ENCODE results near the gene RYR1.

DNA sequence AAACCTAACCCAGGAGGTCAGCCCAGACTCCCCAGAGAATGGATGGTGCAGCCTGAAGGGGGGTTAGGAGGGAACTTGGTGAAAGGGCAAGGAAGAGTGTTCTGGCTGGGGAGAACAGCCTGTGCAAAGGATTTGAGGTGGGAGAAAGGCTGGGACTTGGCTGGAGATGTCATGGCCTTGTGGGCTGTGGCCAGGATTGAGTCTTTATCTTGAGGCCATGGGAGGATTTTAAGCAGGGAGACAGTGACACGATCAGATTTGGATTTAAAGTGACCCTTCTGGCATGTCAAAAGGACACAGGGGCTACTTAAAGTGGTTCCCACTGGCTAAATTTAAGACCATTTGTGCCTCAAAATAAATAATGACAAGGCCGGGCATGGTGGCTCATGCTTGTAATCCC, 154.6 kb downstream of the RYR1 start:
- TF ChIP-seq, protein P1, sequence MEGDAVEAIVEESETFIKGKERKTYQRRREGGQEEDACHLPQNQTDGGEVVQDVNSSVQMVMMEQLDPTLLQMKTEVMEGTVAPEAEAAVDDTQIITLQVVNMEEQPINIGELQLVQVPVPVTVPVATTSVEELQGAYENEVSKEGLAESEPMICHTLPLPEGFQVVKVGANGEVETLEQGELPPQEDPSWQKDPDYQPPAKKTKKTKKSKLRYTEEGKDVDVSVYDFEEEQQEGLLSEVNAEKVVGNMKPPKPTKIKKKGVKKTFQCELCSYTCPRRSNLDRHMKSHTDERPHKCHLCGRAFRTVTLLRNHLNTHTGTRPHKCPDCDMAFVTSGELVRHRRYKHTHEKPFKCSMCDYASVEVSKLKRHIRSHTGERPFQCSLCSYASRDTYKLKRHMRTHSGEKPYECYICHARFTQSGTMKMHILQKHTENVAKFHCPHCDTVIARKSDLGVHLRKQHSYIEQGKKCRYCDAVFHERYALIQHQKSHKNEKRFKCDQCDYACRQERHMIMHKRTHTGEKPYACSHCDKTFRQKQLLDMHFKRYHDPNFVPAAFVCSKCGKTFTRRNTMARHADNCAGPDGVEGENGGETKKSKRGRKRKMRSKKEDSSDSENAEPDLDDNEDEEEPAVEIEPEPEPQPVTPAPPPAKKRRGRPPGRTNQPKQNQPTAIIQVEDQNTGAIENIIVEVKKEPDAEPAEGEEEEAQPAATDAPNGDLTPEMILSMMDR (IDR thresholded peaks at IDR 0.05) = no peak
- no peak for TF ChIP-seq POLR2A (IDR thresholded peaks at IDR 0.05)
